Cerebellar cortex (tissue), 1 donor: ENCODE measurements around the gene TMTC2.
"Not testable (repeated sequence)": the region's sequence is repeated elsewhere in the genome, so short reads cannot be mapped to it uniquely, and the experiment has no call there.

ENCODE experiments used
- DNase-seq: peaks from one replicate; pipeline ENCODE4 v3.0.0-alpha.2; 2015; ENCODE audit warnings: low spot score

The TMTC2 gene

GRCh38 chr12:83082690-83083276 is 396.1 kb downstream of the TMTC2 start:
- no peak for DNase-seq

GRCh38 chr12:83083616-83084015 is 396.9 kb downstream of the TMTC2 start:
- DNase-seq: no peak

DNA sequence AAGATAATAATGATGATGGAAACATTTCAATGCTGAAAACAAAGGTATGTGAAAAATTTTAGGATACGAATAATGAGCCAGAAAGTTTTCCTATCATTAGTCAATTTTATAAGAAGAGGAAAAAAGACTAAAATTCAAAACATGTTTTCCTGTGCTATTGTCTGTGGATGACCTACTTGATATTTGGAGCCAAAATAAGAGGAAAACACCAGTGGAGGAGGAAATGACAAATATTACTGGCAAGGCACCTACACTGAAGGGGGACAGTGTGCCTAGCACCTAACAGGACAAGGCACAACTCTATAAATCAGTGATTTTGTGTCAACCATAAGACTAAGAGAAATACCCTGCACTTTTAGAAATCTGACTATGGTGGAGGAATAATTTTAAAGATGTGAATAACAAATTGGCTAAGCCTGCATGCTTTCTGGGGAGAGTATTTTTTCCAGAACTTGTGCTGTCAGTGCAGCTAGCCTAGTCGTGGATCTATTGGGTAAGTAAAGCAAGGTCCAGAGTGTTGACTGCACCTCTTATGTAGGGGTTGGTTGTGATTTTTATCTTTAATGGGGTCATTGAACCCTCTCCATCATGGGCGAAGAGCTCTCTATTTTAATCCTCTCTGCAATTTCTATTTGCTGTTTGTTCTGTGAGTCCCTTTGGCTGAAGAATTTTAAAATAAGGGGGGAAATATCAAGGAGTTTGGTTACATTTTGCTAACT is 398.0 kb downstream of the TMTC2 start:
- no peak for DNase-seq

DNA sequence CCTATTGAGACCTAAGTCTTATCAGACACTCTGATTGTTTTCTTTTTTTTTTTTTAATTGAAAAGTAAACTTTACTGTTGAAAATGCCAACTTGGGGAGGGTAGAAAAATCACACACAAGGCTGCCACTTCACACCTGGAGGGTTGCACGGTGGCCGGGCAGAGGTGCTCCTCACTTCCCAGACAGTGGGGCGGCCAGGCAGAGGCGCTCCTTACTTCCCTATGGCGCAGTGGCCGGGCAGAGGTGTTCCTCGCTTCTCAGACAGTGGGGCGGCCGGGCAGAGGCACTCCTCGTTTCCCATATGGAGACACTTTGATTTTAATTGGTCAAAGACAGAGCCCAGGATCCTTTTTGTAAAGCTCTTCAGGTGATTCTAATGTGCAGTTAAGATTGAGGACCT is 399.3 kb downstream of the TMTC2 start:
- DNase-seq: no peak

GRCh38 chr12:83089575-83089974 is 402.9 kb downstream of the TMTC2 start:
- DNase-seq: no peak

DNA sequence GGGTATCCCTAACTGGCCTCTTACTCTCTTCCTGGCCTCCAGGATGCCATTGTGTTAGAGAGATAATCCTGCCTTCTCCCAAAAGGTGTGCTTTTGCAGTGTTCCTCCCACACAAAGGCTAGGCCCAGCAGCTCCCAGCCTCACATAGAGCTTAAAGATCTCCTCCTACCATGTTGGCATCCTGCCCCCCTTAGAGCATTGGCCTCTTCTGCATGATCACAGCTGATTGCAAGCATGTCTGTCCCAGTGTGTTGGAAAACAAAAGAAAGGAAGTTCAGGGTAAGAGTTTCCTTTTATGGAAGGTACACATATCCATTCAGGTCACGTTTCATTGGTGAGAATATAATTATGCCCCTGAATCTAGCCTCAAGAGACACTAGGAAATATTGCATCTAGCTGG is 405.4 kb downstream of the TMTC2 start:
- no peak for DNase-seq

DNA sequence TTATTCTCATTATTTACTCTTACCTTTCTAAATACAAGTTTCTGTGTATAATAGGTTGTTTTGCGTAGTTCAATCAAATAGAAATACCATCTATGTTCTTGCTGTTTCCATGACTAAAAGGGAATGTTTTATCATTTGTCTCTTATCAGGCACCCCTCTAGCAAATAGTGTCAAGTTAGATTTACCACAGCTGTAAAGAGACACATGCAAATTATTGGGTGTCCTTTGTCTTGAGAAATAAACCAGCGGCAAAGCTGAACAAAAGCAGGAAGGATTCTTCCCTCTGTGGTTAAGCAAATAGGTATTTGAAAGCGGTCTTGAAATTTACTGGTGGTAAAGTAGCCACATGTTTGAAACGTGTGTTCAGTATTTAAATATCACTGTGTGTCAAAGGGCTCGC is 405.9 kb downstream of the TMTC2 start:
- no peak for DNase-seq

- DNase-seq: no peak
These were observed 406.7 kb downstream of the TMTC2 start for GRCh38 chr12:83093426-83093825.

DNA sequence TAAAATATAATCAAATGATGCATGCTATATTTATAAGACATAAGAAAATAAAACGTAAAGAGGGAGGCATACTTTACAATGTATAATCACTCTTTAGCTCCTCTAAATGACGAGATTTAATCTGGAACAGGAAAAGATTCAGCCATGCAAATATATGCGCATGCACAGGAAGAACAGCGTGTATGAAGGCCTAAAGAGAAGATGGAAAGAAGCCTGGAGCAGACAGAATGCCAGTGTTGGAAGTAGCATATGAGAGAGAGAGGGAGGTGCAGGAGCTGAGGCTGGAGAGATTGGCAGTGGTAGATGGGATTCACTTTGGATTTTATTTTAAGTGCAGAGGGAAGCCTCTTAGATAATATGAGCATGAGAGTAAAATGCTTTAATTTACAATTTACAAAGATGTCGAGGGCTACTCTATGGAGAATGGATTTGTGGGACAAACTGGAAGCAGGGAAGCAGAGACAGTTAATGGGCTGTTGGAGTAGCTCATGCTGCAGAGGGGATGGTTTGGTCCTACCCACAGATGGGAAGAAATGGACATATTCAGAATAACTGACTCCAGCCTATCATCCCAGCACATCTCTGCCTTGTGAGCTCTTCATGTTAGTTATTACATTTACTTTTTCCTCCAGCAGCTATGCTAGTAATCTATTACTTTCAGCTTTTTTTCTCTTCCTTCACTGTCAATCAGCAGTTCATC is 411.1 kb downstream of the TMTC2 start:
- peak; percentile 29 for DNase-seq

DNA sequence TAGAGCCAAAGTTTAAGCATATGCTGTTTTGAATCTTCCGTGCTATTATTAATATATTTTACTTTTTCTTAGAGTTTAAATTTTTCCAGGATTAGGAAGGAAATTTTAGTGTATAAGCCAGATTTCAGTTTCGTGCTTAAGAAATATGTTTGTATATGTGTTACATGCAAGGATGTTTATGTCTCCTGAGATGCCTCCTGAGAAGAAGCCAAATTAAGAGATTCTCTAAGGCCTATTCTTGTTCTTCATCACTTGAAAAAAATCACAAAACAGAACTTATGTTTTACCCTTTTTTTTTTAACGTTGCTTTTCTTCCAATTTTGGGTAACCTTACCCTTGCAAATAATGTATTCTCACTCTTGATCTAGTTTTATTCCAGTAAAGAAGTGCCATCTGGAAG is 412.7 kb downstream of the TMTC2 start:
- no peak for DNase-seq

DNA sequence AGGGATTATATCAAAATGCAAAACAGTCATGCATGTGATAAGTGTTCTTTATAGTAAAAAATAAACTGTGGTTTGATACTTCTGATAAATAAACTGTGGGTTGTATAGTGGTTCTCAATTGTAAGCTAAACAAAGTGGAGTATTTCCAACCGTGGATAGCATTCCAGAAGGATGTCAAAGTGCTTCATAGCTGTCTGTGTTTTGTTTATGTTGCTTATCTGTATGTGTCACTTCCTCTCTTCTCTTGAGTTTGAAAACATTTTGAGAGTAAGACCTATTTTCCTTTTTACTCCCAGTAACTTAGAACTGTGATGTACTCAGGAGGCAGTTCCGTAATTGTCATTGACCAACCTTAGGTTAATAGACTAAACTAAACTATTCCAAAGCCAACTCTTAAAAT is 415.8 kb downstream of the TMTC2 start:
- DNase-seq: no peak

DNA sequence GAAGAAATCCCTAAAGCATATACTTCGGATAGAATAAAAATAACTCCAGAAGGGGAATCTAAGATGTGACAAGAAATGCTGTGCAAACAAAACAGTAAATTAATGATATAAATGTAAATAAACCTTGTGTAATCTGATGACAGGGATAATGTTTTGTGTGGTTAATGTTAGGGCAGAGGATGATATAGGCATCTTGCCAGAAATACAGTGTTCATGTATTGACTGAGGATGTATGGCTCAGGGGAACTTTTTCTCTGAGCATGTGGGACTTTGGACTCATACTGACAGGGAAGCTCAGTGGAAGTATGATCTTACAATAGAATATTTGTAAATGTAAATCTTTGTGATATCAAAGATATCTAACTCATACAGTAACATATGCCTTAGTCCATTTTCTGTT is 420.2 kb downstream of the TMTC2 start:
- DNase-seq: no peak

- DNase-seq: no peak
These were observed 423.7 kb downstream of the TMTC2 start for GRCh38 chr12:83110424-83110823.

DNA sequence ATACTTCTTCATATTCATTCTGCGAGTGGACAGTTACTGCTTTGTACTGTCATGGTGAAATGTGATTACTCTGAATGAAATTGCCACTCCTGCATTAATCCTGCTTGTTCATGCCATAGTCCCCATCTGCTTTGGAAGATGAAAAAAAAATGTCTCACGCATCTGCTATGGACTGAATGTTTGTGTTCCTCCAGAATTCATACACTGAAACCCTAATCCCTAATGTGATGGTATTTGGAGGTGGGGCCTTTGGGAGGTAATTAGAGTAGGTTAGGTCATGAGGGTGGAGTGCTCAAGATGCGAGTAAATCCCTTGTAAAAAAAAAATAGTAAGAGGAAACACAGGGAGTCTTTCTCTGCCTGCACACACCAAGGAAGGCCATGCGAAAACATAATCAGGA is 427.2 kb downstream of the TMTC2 start:
- DNase-seq: no peak

DNA sequence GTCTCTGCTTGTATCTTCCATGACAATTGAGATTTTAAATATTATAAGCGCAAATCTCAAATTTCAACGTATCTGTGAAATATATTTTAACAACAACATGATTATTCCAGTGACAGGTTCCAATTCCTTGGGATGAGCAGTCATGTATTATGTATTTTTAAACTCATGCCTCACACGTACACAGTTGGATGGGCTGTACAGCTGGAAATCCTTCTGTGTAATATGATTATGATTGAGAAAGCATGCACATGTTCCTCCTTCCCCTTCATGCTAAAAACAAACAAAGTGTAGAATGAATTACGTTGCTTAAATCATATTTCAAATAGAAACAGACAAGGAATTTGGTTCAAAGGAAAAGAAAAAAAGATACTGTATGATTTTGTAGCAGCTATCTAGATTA is 428.3 kb downstream of the TMTC2 start:
- DNase-seq: no peak

GRCh38 chr12:83117926-83118325 is 431.2 kb downstream of the TMTC2 start:
- DNase-seq: not testable (repeated sequence)

DNA sequence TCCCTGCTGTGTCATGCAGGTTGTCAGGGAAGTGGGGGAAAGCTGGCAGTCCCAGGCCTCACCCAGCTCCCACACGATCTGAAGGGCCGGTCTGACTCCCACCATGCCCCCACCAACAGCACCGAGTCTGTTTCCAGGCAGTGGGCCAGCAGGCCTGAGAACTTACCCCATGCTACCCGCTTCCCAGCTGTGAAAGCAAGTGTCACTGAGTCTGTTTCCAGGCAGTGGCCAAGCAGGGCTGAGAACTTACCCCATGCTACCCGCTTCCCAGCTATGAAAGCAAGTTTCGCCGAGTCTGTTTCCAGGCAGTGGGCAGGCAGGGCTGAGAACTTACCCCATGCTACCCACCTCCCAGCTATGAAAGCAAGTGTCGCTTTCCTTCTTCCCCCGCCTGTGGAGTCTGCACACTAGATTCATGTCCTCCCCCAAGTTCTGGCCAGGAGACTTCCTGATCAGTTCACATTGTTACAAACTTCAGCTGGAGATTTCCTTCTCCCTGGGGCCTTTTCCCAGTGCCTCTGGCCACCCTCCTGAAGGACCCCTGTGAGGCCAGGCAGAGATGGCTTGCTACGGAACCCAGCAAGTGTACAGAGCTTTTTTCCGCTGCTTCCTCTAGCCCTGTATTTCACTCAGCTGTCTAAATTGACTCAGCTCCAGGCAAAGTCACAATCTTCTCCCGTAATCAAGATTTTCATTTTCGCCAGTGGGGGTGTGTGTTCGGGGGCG is 435.4 kb downstream of the TMTC2 start:
- no peak for DNase-seq

- DNase-seq: no peak
These were observed 435.9 kb downstream of the TMTC2 start for GRCh38 chr12:83122623-83122934.

GRCh38 chr12:83123039-83123438 is 436.3 kb downstream of the TMTC2 start:
- DNase-seq: no peak

GRCh38 chr12:83128540-83128939 is 441.8 kb downstream of the TMTC2 start:
- no peak for DNase-seq

DNA sequence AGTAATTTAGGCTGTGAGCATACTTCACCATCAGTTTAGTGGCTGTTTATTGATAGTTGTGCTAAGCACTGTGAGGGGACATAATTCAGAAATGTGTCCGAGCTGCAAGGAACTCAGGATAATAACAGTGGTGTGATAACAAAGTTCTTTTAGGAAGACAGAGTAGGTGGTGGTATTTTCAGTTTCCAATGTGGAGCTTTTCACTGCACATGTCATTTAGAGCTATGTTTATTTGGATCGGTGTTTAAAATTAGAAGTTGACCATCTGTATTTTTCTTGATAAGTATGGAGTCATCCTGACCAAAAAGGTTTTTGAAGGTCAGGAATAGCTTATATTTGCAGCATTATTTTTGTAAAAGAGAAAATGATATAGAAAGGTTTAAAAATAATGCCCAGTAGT is 443.5 kb downstream of the TMTC2 start:
- no peak for DNase-seq

DNA sequence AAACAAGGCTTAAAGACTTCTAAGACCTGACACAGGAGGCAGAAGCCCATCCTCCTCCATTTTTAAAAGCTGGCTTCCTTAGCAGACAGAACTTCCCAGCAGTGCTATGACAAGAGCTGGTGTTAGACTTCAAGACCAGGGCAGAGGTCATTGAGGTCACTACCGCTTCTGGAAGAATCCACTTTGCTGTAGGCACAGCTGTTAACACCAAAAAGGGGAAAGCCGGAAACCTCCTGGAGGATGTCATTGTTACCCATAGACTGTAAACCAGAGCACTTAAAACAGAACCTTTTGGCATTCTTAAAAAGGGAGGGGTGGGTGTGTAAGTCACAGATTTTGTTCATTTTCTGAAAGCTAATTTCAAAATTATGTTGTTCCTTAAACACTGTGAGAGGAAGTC is 445.7 kb downstream of the TMTC2 start:
- DNase-seq: no peak

- no peak for DNase-seq
These were observed 449.7 kb downstream of the TMTC2 start for GRCh38 chr12:83136411-83136810.
